GM18511 (cell line): ENCODE data around the gene MAPK9.
"Not testable (repeated sequence)": the region's sequence is repeated elsewhere in the genome, so short reads cannot be mapped to it uniquely, and the experiment has no call there.

Experiments
- ATAC-seq: cut with Tn5 transposase; IDR thresholded peaks from one replicate; pipeline ENCODE4 v1.9.1; 2021; ENCODE audit warnings: mild to moderate bottlenecking, moderate library complexity; ENCODE audit not compliant: unreplicated experiment

MAPK9 gene

GRCh38 chr5:180238631-180239030 is 53.3 kb downstream of the MAPK9 start:
- no peak for ATAC-seq

GRCh38 chr5:180235846-180236245 is 56.0 kb downstream of the MAPK9 start:
- ATAC-seq = no peak

- ATAC-seq = no peak
Observed at GRCh38 chr5:180235077-180235476, 56.8 kb downstream of the MAPK9 start.

GRCh38 chr5:180234271-180234670 is 57.6 kb downstream of the MAPK9 start:
- ATAC-seq = no peak

- ATAC-seq = no peak
Observed at GRCh38 chr5:180233729-180234128, 58.2 kb downstream of the MAPK9 start.

GRCh38 chr5:180230017-180230416 is 61.9 kb downstream of the MAPK9 start:
- ATAC-seq = no peak

GRCh38 chr5:180222056-180222455 is 69.8 kb downstream of the MAPK9 start:
- no peak for ATAC-seq

GRCh38 chr5:180217797-180218196 is 74.1 kb downstream of the MAPK9 start:
- ATAC-seq = no peak

GRCh38 chr5:180216646-180217171 is 75.2 kb downstream of the MAPK9 start:
- ATAC-seq = no peak

GRCh38 chr5:180215783-180216630 is 75.9 kb downstream of the MAPK9 start:
- no peak for ATAC-seq

- ATAC-seq = no peak
Observed at GRCh38 chr5:180214870-180215770, 76.8 kb downstream of the MAPK9 start.

- ATAC-seq = no peak
Observed at GRCh38 chr5:180213657-180214207, 78.2 kb downstream of the MAPK9 start.

GRCh38 chr5:180213256-180213600 is 78.7 kb downstream of the MAPK9 start:
- ATAC-seq = no peak

GRCh38 chr5:180212363-180213255 is 79.3 kb downstream of the MAPK9 start:
- no peak for ATAC-seq

- no peak for ATAC-seq
Observed at GRCh38 chr5:180211761-180212035, 80.2 kb downstream of the MAPK9 start.

GRCh38 chr5:180210961-180211760 is 80.7 kb downstream of the MAPK9 start:
- no peak for ATAC-seq

- ATAC-seq = not testable (repeated sequence)
Observed at GRCh38 chr5:180210077-180210476, 81.8 kb downstream of the MAPK9 start.

GRCh38 chr5:180209137-180209581 is 82.7 kb downstream of the MAPK9 start, which contains the start of gene RASGEF1C:
TSS of gene RASGEF1C (minus strand) at chr5:180209211. CDS start at chr5:180138052, 71,159 bp downstream.
- ATAC-seq = peak; percentile 75

GRCh38 chr5:180208435-180209081 is 83.3 kb downstream of the MAPK9 start:
- ATAC-seq = peak; percentile 48
